ENCODE data around the gene CIDEA. TPM values are rescaled to one million over a fixed set of nuclear protein-coding genes. Genes with fewer than 3 reads are reported as not detected.
A peak's percentile ranks its signal among the peaks of the same experiment; 100 is the strongest.

Gene CIDEA
- total RNA-seq, 1 donor from 2014 or later, result not detected

GRCh38 chr18:12309683-12310198 lies 55.6 kb downstream of the CIDEA start:
- H3K4me3 Mint-ChIP-seq, result peak overlapping the region; percentile 59
- peaks cover 18% of the 10 kb centered on the region for H3K36me3 Mint-ChIP-seq (ENCODE audit: low read depth)
- TF ChIP-seq, protein P1, sequence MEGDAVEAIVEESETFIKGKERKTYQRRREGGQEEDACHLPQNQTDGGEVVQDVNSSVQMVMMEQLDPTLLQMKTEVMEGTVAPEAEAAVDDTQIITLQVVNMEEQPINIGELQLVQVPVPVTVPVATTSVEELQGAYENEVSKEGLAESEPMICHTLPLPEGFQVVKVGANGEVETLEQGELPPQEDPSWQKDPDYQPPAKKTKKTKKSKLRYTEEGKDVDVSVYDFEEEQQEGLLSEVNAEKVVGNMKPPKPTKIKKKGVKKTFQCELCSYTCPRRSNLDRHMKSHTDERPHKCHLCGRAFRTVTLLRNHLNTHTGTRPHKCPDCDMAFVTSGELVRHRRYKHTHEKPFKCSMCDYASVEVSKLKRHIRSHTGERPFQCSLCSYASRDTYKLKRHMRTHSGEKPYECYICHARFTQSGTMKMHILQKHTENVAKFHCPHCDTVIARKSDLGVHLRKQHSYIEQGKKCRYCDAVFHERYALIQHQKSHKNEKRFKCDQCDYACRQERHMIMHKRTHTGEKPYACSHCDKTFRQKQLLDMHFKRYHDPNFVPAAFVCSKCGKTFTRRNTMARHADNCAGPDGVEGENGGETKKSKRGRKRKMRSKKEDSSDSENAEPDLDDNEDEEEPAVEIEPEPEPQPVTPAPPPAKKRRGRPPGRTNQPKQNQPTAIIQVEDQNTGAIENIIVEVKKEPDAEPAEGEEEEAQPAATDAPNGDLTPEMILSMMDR (IDR thresholded peaks at IDR 0.05), result no peak
- H3K9me3 Mint-ChIP-seq, result peaks cover 5% of the 10 kb centered on the region
- DNase-seq (no peak), ATAC-seq (ENCODE audit: low read depth) (no peak)
- ChIA-PET POLR2A (interaction anchor here (0.6 to 1.5 kb wide), 6 partner anchors 8 to 576 kb away, joined by 3 to 9 read pairs (median 4); no protein-coding TSS in a partner anchor), CTCF (no interaction called here)
- H3K27ac Mint-ChIP-seq, result peak overlapping the region; percentile 64
- intact Hi-C loops (cut with micrococcal nuclease), result loop anchor here (2.0 to 10.0 kb wide), 6 partner anchors 327 to 1303 kb away; partner anchors contain the start of genes CEP192, CHMP1B, IMPA2 and PTPN2
- H3K27me3 Mint-ChIP-seq, result peaks cover 13% of the 10 kb centered on the region
- peaks cover 44% of the 10 kb centered on the region for H3K4me1 Mint-ChIP-seq

DNA sequence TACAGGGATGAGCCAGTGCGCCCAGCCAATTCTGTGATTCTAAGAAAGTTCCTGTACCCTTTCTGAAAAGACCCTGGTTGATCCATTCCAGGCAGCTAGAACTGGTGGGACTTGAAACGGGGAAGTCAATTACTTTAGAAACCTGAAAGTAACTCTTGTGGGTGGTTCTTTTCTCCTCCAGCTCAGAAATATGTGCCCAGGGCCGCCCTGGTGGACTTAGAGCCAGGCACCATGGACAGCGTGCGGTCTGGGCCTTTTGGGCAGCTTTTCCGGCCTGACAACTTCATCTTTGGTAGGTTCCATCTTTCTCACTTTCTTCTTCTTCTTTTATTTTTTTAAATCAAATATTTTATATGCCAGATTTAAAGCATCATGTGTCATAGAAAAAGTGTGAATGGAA lies 56.6 kb downstream of the CIDEA start:
- Mint-ChIP-seq H3K36me3 (ENCODE audit: low read depth) (peaks cover 18% of the 10 kb centered on the region), H3K4me3 (no peak overlapping the region), H3K9me3 (peaks cover 5% of the 10 kb centered on the region), H3K27ac (no peak overlapping the region), H3K4me1 (peaks cover 52% of the 10 kb centered on the region), H3K27me3 (peaks cover 11% of the 10 kb centered on the region)
- intact Hi-C loops (cut with micrococcal nuclease), result loop anchor here (10.0 kb wide), 1 partner anchor 456 kb away; the partner anchor contains the start of gene CHMP1B
- ChIA-PET POLR2A (no interaction called here), CTCF (interaction anchor here (0.6 kb wide), 1 partner anchor 67 kb away, joined by 3 read pairs; no protein-coding TSS in a partner anchor)
- DNase-seq (no peak), ATAC-seq (ENCODE audit: low read depth) (no peak)
- TF ChIP-seq, protein P1 (IDR thresholded peaks at IDR 0.05), result no peak

DNA sequence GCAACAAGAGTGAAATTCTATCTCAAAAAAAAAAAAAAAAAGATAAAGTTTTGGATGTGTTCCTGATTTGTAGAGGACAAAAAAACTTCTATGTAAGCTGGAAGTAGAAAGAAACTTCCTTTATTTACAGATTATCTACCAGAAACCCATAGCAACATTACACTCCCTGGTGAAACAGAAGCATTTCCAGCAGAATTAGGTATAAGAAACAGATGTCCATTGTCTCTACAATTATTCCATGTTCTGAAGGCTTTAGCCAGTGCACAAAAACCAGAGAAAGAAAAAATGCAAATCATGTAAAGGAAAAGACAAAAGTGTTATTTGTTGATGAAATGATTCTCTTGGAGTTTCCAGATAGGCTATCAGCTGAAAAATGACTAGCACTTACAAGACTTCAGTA lies 58.8 kb downstream of the CIDEA start:
- CTCF ChIA-PET, result no interaction called here

GRCh38 chr18:12313530-12314245 lies 59.5 kb downstream of the CIDEA start:
- TF ChIP-seq, protein P1 (IDR thresholded peaks at IDR 0.05), result no peak
- no peaks in the 10 kb centered on the region for H3K27me3 Mint-ChIP-seq
- DNase-seq (no peak), ATAC-seq (ENCODE audit: low read depth) (no peak)
- peak overlapping the region; percentile 9 for H3K27ac Mint-ChIP-seq
- peaks cover 18% of the 10 kb centered on the region for H3K36me3 Mint-ChIP-seq (ENCODE audit: low read depth)
- CTCF ChIA-PET, result no interaction called here
- intact Hi-C loops (cut with micrococcal nuclease), result loop anchor here (2.0 to 10.0 kb wide), 2 partner anchors 15 to 459 kb away; partner anchors contain the start of gene CHMP1B
- no peak overlapping the region for H3K4me3 Mint-ChIP-seq
- POLR2A ChIA-PET, result interaction anchor here (0.6 kb wide), 2 partner anchors 57 to 564 kb away, joined by 4 read pairs; no protein-coding TSS in a partner anchor
- H3K4me1 Mint-ChIP-seq, result peaks cover 67% of the 10 kb centered on the region
- H3K9me3 Mint-ChIP-seq, result peaks cover 5% of the 10 kb centered on the region

More for the DNA sequence above, 58.8 kb downstream of the CIDEA start:
- POLR2A ChIA-PET, result interaction anchor here (0.6 kb wide), 1 partner anchor 565 kb away, joined by 4 read pairs; no protein-coding TSS in a partner anchor
- H3K4me1 Mint-ChIP-seq, result peaks cover 62% of the 10 kb centered on the region
- TF ChIP-seq, protein P1 (IDR thresholded peaks at IDR 0.05), result no peak
- DNase-seq, result no peak
- intact Hi-C loops (cut with micrococcal nuclease), result loop anchor here (10.0 kb wide), 1 partner anchor 458 kb away; the partner anchor contains the start of gene CHMP1B
- H3K4me3 Mint-ChIP-seq, result no peak overlapping the region
- H3K27me3 Mint-ChIP-seq, result no peaks in the 10 kb centered on the region
- H3K36me3 Mint-ChIP-seq (ENCODE audit: low read depth), result peaks cover 18% of the 10 kb centered on the region
- peaks cover 5% of the 10 kb centered on the region for H3K9me3 Mint-ChIP-seq
- ATAC-seq (ENCODE audit: low read depth), result no peak
- no peak overlapping the region for H3K27ac Mint-ChIP-seq
